ENCODE measurements around the gene BACE2.

DNA sequence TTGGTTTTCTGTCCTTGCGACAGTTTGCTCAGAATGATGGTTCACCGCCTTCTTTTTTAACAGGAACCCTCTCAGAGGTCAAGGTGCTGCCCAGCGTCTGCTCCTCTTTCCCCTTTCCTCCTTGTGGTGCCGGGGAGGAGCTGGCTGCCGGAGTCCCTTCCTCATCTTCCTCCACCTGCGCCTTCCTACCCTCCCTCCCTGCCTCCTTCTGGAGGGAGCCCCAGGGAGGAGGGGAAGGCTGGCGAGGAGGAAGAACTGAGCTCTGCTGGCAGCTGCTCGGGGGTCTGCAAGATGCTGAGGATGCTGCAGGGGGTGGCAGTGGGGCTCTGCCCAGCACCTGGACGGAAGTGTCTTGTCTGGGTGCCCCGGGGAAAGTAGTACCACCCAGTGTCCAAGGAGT lies 31.2 kb downstream of the BACE2 start:
- TF ChIP-seq CTCF (IDR thresholded peaks at IDR 0.05; ENCODE audit: insufficient read depth, low read length) (no peak), REST (IDR thresholded peaks at IDR 0.05; ENCODE audit: insufficient replicate concordance, low read depth) (no peak)
